A172 (cell line): Measurements from ENCODE around the gene RARS2. TPM values are rescaled to one million over a fixed set of nuclear protein-coding genes. Genes with fewer than 3 reads are reported as not detected.
A peak's percentile ranks its signal among the peaks of the same experiment; 100 is the strongest.
"Not testable (repeated sequence)": the region's sequence is repeated elsewhere in the genome, so short reads cannot be mapped to it uniquely, and the experiment has no call there.

Experiments
- DNase-seq: peaks from one replicate; pipeline ENCODE4 v3.0.0-alpha.2; 2015; ENCODE audit warnings: low spot score
- total RNA-seq: library from RNA; depleted of rRNA; stranded (reverse); fragments of >200 nt; shearing (Covaris generic); gene quantifications from 2 replicates; pipeline ENCODE4 v1.2.3, GENCODE V29; 2014; rRNA removed

RARS2 gene
- 26.9 and 41.4 TPM in 2 replicates for total RNA-seq

DNA sequence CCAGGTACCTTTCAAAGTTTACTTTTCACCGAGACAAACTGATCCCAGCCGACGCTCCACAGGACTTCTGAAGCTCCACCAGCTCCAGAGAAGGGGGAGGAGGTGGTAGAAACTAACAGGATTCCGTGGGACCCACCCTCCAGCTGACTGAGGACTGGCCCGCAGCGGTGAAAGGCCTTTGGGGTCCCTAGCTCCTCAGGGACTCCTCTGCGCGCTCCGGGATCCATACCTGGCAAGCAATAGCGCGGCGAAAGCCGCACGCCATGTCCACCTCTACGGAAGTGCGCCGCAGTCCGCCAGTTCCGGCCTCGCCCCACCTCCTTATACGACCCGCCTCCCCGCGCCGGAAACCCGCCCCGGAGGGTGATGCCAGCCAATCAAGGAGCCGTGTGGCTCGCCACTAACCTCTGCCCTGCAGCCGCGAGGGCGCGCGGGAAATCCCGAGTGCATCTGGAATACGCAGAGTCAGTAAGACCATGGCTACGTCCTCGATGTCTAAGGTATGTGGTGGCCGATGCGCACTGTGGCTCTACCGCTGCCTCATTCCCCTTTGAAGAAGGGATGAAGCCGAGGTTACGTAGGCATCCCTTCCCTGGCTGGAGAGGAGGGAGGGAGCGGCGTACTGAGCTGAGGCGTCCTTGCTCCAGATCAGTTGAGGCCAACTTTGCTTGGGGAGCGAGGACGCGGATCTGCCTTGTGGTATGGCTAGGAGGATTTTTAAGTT lies at the start of gene RARS2, which contains the start of gene ORC3:
TSS of gene RARS2 (minus strand) at position 295 of the 724 bp plus-strand sequence. CDS start at position 265, 30 bp downstream.
TSS of gene ORC3 (plus strand) at position 443 of the 724 bp plus-strand sequence. CDS start at position 477, 34 bp downstream.
- peak; percentile 86 for DNase-seq

DNA sequence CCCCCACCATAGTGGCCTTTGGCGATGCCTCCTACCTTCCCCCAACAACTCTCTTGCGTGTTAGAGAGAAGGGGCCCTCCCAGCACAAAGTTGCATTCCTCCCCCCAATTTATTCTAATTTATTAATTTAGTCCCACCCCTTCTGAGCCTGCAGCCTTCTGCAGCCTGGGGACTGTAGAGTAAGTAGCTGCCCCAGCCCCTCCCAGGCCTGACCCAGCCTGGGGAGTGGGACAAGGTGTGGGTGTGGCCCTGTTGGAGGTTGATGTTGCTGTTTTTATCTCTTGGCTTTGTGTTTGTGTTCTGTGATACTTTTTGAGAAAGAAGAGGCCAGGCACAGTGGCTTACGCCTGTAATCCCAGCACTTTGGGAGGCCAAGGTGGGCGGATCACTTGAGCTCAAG lies 49.6 kb upstream of the RARS2 start:
- DNase-seq = no peak

GRCh38 chr6:87637106-87637505 lies 47.3 kb upstream of the RARS2 start:
- no peak for DNase-seq

GRCh38 chr6:87636315-87636714 lies 46.5 kb upstream of the RARS2 start:
- no peak for DNase-seq

- DNase-seq = no peak
These were observed 44.1 kb upstream of the RARS2 start for GRCh38 chr6:87633851-87634250.

- DNase-seq = no peak
These were observed 41.0 kb upstream of the RARS2 start for GRCh38 chr6:87630746-87631145.

DNA sequence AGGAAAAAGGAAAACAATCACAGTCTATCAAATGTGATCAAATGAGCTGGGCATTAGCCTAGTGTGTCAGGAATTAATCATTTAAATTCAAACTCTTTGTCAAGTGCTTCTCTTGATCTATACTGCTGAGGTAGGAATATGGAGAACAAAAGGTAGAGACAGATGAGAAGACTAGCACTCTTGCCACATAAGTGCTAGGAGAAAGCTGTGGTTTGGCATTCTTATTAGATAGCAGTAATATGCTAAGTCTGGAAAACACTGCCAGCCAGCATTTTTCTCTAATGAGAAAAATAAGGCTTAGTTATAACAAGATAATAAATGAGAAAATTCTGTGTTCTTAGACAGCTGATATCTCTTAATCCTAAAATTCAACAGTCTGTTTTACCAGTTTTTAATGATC lies 39.1 kb upstream of the RARS2 start:
- no peak for DNase-seq

DNA sequence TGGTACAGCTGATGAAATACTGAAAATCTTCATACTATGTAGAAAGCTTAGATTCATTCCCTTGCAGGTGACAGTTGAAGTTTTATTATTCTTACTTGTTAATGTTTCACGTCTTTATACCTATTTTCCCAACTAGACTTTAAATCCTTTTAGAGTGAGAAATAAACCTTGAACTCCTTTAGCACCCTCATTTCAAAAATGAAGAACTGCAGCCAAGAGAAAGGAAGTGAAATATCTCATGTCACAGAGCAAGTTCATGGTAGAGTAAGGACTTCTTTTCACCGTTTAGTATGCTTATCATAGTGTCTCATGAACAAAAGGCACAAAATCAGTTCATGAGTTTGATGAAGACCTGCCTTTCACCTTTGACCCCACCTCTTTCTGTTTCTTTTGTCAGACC lies 38.6 kb upstream of the RARS2 start:
- DNase-seq = no peak

DNA sequence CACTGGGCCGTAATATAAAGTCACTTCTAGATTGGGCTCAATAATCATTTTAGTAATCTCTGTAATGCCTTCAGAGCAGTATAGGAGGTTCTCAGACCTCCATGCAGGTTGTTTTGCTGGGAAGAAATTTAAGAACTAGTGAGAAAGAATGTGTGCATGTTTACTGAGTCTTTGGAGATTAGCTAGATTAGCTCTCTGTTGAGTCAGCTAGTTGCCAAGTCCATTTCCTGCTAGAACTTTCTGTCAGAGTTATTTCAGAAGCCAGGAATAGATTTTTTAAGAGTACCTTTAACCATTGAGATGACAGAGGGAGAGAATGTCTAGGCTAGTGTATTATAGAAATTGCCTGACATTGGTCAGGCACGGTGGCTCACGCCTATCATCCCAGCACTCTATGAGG lies 33.5 kb upstream of the RARS2 start:
- no peak for DNase-seq

DNA sequence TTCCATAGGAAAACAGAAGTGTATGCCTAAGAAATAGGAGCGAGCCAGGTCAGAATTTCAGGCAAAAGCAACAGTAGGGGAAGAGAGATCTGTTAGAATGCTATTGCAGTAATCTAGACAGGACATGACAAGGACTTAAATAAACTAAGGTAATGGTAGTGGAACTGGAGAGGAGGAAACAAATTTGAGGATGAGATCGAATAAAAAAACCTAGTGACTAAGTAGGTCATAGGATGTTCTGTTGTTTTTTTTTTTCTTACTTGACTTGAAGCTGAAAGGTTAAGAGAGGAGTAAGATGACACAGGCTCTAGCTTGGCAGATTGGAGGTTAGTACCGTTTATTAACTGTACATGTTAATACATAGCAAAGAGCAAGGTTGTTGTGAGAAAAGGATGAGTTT lies 28.7 kb upstream of the RARS2 start:
- no peak for DNase-seq

DNA sequence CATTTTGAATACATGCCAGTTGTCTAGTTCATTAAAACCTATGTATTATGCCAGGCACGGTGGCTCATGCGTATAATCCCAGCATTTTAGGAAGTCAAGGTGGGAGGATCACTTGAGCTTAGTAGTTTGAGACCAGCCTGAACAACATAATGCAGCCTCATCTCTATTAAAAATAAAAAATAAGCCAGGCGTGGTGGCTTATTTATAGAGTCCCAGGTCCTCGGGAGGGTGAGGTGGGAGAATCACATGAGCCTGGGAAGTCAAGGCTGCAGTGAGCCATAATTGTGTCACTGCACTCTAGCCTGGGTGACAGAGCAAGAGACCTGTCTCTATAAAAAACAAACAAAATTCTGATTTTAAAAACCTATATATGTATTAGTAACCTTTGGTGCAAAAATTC lies 27.6 kb upstream of the RARS2 start:
- DNase-seq = no peak

GRCh38 chr6:87613018-87613417 lies 23.2 kb upstream of the RARS2 start:
- not testable (repeated sequence) for DNase-seq

GRCh38 chr6:87608802-87609201 lies 19.0 kb upstream of the RARS2 start:
- DNase-seq = no peak

- DNase-seq = no peak
These were observed 16.4 kb upstream of the RARS2 start for GRCh38 chr6:87606199-87606598.

GRCh38 chr6:87600576-87600975 lies 10.8 kb upstream of the RARS2 start:
- no peak for DNase-seq

DNA sequence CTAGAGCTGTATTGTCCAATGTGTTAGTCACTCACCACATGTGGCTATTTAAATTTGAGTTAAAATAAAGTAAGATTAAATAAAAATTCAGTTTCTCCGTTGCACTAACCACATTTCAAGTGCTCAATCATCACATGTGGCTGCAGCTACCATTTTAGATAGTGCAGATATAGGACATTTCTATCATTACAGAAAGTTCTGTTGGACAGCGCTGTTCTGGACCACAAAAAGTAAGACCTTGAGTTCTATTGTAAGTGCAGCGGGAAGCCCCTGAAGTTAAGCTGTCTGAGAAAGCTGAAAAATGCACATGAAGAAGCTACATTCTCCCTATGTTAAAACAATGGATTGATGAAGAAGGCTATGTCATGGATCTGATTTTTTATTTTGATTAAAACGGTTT lies 1.2 kb upstream of the RARS2 start:
- DNase-seq = no peak

GRCh38 chr6:87590417-87590880 lies 662 bp upstream of the RARS2 start:
- no peak for DNase-seq

GRCh38 chr6:87588756-87589407 lies 905 bp downstream of the RARS2 start:
- DNase-seq = no peak

DNA sequence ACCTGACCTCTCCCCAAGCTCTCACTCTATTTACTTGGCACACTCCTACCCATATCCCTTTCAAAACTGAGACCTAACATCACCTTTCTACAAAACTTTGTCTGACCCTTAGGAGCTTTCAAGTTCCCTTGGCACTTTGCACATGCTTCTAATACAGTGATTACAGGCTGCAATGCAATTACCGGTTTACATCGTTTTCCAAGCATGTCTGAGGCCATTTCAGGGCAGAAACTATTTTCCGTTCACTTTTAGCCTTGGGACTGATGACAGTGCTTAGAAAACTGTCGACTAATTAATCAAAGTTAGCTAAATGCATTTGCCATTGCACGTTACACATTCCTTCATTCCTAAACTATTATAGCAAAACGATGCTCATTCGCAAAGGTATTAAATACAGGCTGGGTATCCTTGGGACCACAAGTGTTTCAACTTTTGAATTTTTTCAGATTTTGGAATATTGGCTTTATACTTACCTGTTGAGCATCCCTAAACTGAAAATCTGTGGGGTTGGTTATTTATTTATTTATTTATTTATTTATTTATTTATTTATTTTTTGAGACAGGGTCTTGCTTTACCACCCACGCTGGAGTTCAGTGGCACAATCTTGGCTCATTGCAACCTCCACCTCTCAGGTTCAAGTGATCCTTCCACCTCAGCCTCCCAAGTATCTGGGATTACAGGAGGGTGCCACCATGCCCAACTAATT lies 3.3 kb downstream of the RARS2 start:
- DNase-seq = no peak

DNA sequence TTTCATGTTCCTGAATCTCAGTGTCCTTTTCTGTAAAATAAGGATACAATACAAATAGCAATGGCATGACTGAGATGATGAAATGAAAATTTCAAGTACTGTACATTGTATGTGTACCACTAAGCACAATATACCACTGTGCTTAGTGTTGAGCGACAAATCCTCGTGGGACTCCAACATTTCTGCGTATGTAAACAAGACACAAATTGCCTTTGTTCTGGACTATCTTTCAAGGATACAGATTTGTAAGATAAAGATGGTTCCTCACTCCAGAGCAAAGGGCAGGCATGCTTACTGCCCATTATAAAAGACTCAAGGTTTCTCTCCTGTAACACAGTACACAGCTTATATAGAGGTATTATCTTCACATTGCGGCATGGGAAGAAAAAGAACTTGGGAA lies 6.0 kb downstream of the RARS2 start:
- no peak for DNase-seq

GRCh38 chr6:87575423-87575822 lies 14.4 kb downstream of the RARS2 start:
- no peak for DNase-seq

DNA sequence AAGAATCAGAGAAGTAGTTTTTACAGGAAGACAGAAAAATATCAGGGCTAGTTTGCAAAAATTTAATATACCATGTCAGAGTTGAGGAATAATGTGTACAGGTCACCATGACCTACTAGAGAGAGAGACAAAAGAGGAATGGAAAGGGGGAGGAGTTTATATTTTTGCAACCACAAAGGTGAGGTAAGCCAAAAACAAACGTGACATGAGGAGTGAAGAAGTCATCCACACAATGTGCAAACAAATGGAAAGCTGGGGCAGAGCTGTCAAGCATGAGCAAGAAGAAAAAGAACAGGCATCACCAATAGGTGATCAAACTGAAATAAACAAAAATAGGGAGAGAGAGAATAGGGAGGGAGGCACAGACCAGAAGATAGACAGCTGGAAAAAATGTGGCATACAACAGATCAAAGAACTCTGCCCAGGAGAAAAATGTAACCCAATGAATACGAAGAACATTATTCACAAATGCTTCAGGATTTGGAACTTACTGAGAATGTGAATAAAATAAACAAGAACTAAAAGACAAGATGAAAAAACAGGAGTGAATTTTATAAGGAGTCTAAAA lies 15.5 kb downstream of the RARS2 start:
- no peak for DNase-seq
